H1 (cell line): ENCODE data around the gene WDR43.

Source experiments
- ATF2 ChIP-seq: IDR thresholded peaks from 2 replicates; pipeline ENCODE4 v1.6.1; 2012; ENCODE audit warnings: low read length, inconsistent platforms
- CTCF ChIP-seq, 3 experiments: IDR thresholded peaks; 1 replicate in 2 of 3; 2 replicates in 1 of 3; pipeline versions ENCODE4 v1.5.1 to v1.6.1; 2011; ENCODE audit warnings: low read length in 3 of 3, mild to moderate bottlenecking in 3 of 3, inconsistent platforms in 2 of 3, low read depth in 1 of 3, moderate library complexity in 1 of 3; ENCODE audit not compliant: insufficient read depth in 1 of 3; ENCODE audit errors: control extremely low read depth in 1 of 3
- EZH2 ChIP-seq: fragments of 200-600 bp; sonication (generic); IDR thresholded peaks from 2 replicates; pipeline ENCODE4 v1.7.1; 2012; ENCODE audit warnings: low read depth, mild to moderate bottlenecking, moderate library complexity, low read length, inconsistent platforms; ENCODE audit not compliant: severe bottlenecking
- FOSL1 ChIP-seq: IDR thresholded peaks from 2 replicates; pipeline ENCODE4 v1.6.1; 2011; ENCODE audit warnings: mild to moderate bottlenecking, low read depth, low read length, moderate library complexity; ENCODE audit not compliant: insufficient read depth
- GABPA ChIP-seq: IDR thresholded peaks from 2 replicates; pipeline ENCODE4 v1.6.1; 2011; ENCODE audit warnings: mild to moderate bottlenecking, low read length, moderate library complexity, borderline replicate concordance; ENCODE audit not compliant: insufficient read depth
- GTF2F1 ChIP-seq: IDR thresholded peaks from 2 replicates; pipeline ENCODE4 v1.6.1; 2012; ENCODE audit warnings: low read depth, low read length, improper control_type of control experiment, borderline replicate concordance
- JUN ChIP-seq: IDR thresholded peaks from 2 replicates; pipeline ENCODE4 v1.6.1; 2011; ENCODE audit warnings: low read depth, mild to moderate bottlenecking, improper control_type of control experiment, low read length
- SP1 ChIP-seq: IDR thresholded peaks from 2 replicates; pipeline ENCODE4 v1.6.1; 2011; ENCODE audit warnings: low read depth, low read length
- YY1 ChIP-seq: IDR thresholded peaks from 2 replicates; pipeline ENCODE4 v1.6.1; 2011; ENCODE audit warnings: low read depth, mild to moderate bottlenecking, low read length
- ZNF274 ChIP-seq: IDR thresholded peaks from 2 replicates; pipeline ENCODE4 v1.7.0; 2012; ENCODE audit warnings: low read length, borderline replicate concordance; ENCODE audit errors: extremely low read depth

GRCh38 chr2:28927469-28927868 is 33.0 kb downstream of the WDR43 start:
- TF ChIP-seq JUN (no peak), CTCF (IDR thresholded peaks at IDR 0.05; ENCODE audit: control extremely low read depth in 1 of 3, insufficient read depth in 1 of 3, low read depth in 1 of 3, low read length in 3 of 3) (no peak), SP1 (no peak), EZH2 (no peak), ATF2 (no peak), ZNF274 (no peak), GTF2F1 (no peak), GABPA (no peak), YY1 (no peak), FOSL1 (no peak)
